HG03520 (cell line): ENCODE results near the gene ALDOA.
"Not testable (repeated sequence)": the region's sequence is repeated elsewhere in the genome, so short reads cannot be mapped to it uniquely, and the experiment has no call there.

Experiments used
- ATAC-seq: cut with Tn5 transposase; IDR thresholded peaks from one replicate; pipeline ENCODE4 v1.9.1; 2021; ENCODE audit warnings: mild to moderate bottlenecking, moderate library complexity; ENCODE audit not compliant: unreplicated experiment

The ALDOA gene

DNA sequence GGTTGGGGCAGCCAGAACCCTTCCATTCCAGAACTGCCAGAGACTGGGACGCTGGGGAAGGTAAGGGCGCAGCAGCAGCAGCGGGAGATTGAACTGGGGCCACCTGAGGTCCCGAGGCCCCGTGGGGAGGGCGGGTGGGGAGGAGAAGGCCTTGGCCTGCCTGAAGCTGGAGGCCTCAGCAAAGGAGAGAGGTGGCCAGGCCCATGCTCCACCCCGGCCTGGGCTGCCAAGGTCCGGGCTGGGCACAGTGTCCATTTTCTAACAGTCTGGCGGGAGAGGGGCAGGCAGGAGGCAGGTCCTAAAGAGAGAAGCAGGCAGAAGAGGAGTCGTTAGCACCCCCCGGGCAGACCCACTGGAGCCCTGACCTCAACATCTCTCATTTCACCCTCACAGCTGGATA, 48.9 kb downstream of the ALDOA start:
- ATAC-seq, result no peak

DNA sequence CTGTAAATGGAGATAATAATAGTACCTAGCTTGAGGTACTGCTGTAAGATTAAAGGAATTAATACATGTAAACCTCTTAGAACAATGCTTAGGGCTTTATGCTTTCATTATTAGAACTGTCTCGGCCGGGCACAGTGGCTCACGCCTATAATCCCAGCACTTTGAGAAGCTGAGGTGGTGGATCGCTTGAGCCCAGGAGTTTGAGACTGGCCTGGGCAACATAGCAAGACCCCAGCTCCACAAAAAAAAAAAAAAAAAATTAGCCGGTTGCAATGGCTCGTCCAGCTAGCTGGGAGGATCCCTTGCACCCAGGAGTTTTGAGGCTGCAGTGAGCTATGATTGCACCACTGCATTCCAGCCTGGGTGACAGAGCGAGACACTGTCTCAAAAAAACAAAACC, 49.3 kb downstream of the ALDOA start:
- ATAC-seq, result not testable (repeated sequence)

DNA sequence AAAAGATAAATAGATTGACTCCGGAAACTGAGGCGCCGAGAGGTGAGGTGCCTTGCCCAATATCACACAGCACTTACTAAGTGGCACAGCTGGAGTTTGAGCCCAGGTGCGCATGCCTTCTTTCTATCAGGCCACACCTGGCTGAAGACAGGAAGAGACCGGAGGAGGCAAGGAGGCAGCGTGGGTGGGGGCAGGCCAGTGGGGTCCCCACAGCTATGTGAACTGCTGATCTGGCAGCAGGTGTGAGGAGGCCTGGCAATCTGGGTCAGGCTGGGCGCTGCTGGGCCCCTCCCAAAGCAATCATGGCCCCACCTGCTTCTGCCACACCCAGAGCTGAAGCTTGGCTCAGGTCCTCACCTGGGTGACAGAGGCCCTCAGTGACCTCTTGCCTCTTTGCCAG, 49.7 kb downstream of the ALDOA start:
- no peak for ATAC-seq

DNA sequence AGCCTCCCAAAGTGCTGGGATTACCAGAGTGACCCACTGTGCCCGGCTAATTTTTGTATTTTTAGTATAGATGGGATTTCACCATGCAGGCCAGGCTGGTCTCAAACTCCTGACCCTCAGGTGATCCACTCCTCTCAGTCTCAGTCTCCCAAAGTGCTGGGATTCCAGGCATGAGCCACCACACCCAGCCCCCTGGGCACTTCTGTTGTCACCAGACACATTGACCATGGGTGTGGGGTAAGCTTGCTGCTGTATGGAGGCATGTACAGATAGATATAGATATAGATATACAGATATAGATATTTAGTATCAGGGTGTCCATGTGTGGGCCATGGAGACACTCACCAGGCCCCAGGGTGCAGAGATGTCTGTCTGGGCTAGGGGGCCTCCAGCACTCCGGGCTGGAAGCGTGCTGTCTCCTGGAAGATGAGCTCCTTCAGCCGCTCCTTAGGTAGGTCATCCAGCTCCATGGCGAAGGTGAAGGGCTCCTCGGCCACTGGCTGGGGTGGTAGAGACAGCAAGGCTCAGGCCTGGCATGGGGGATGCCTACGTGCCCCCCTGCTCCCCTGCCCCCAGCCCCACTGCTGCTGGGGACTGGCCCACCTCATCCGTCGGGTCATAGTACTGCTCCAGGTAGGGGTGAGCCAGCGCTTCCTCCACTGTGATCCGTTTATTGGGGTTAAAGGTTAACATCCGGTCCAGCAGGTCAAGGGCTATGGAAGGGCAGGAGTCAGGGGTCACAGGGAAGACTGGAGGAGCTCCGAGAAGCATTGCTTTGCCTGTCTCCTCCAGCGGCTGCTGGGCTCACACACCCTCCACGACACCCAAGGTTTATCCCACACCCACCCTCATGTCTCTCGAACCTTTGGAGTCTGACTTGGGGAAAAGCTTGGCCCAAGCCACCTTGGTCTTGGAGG, 51.0 kb downstream of the ALDOA start:
- ATAC-seq, result no peak

DNA sequence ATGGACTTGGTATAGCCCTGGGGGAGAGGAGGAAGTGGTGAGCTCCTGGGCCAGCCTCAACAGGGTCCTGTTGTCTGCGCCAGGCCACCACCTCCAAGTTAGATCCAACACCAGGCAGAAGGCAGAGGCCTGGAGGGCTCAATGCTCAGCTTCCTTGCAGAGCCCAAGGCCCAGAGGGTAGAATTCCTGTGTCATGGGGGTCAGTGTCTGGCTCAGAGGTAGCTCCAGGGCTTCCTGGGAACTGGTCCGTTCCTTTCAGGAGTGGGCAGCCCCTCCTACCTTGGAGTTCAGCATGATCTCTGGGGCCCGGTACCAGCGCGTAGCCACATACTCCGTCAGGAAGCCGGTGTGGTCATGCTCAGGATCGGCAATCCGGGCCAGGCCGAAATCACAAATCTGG, 52.2 kb downstream of the ALDOA start:
- ATAC-seq, result no peak

DNA sequence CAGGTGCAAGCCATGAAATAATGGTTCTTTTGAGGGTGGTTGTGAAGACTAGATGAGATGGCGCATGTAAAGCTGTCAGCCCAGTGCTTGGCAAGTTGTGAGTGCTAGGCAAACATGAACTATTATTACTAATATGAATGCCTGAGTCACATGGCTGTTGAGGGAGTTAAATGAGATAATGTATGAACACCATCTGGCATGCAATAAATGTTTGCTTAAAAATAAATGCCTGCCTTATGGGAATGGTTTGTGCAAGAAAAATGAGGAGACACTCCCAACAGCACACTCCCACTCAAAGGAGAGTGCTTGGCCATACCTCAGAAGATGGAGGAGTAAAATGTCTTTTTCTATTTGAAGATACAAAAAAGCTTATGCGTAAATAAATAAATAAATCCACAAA, 53.9 kb downstream of the ALDOA start:
- ATAC-seq, result no peak
